Uterus (tissue), 4 donors: ENCODE measurements around the gene EIF3B. TPM values are rescaled to one million over a fixed set of nuclear protein-coding genes. Genes with fewer than 3 reads are reported as not detected.

ENCODE experiments used
- DNase-seq, 2 donors: peaks; one replicate each; pipeline ENCODE4 v3.0.0-alpha.2; 2019 to 2020
- H3K27ac ChIP-seq, 2 donors: fragments of 200-600 bp; sonication (generic); 1 replicate in 1 of 2; 2 replicates in 1 of 2; pipeline ENCODE4 v1.5.1; 2016 to 2018
- H3K27me3 ChIP-seq, 2 donors: fragments of 200-600 bp; sonication (generic); one replicate each; pipeline ENCODE4 v1.5.1; 2018 to 2019; ENCODE audit warnings: control low read depth in 1 of 2
- H3K36me3 ChIP-seq, 2 donors: fragments of 200-600 bp; sonication (generic); one replicate each; pipeline ENCODE4 v1.5.1; 2019; ENCODE audit warnings: control low read depth in 1 of 2
- H3K4me1 ChIP-seq, 2 donors: fragments of 200-600 bp; sonication (generic); one replicate each; pipeline ENCODE4 v1.5.1; 2018 to 2019; ENCODE audit warnings: control low read depth in 1 of 2
- H3K4me3 ChIP-seq, 2 donors: fragments of 200-600 bp; sonication (generic); 1 replicate in 1 of 2; 2 replicates in 1 of 2; pipeline ENCODE4 v1.5.1; 2018 to 2019; ENCODE audit warnings: mild to moderate bottlenecking in 1 of 2
- H3K9me3 ChIP-seq, 2 donors: fragments of 200-600 bp; sonication (generic); one replicate each; pipeline ENCODE4 v1.5.1; 2019; ENCODE audit warnings: control low read depth in 1 of 2
- CTCF ChIP-seq, 4 experiments: fragments of 200-600 bp in 2 of 4; fragments of 450-650 bp in 2 of 4; sonication (generic) in 2 of 4; IDR thresholded peaks; one replicate each; pipeline ENCODE4 v1.5.1; 2016 to 2019; ENCODE audit warnings: antibody characterized with exemption in 4 of 4, mild to moderate bottlenecking in 2 of 4, moderate library complexity in 1 of 4
- POLR2A ChIP-seq, 2 donors: fragments of 450-650 bp; IDR thresholded peaks; one replicate each; pipeline ENCODE4 v1.6.1; 2016; ENCODE audit warnings: antibody characterized with exemption in 2 of 2, mild to moderate bottlenecking in 1 of 2, moderate library complexity in 1 of 2
- intact Hi-C: fragments of 100-400 bp; cut with DNase I; formaldehyde crosslinking; loops from one replicate; pipeline ENCODE4 v1.15.1; 2023; ENCODE audit warnings: low total_unique reads
- total RNA-seq, 4 donors: library from RNA; depleted of rRNA in 3 of 4; stranded (reverse); fragments of >200 nt in 3 of 4; gene quantifications; one replicate each; pipeline versions ENCODE4 v1.1.0 to v1.2.4, GENCODE V29; 2014 to 2023
- donor health status: DM: yes; HTN: yes; CAD: no.

The EIF3B gene
- total RNA-seq, 4 donors from 2014 or later, result 67.6 to 155 (median 95.2) TPM

GRCh38 chr7:2350861-2351260, 3.8 kb upstream of the EIF3B start:
- no peak for DNase-seq
- Histone ChIP-seq H3K4me1 (no peaks in the 10 kb centered on the region), H3K36me3 (no peaks in the 10 kb centered on the region), H3K27ac (no peak overlapping the region), H3K4me3 (no peak overlapping the region), H3K9me3 (no peaks in the 10 kb centered on the region), H3K27me3 (no peaks in the 10 kb centered on the region)
- TF ChIP-seq POLR2A (IDR thresholded peaks at IDR 0.05), result no peak
- intact Hi-C loops, result loop anchor here (10.0 kb wide), 1 partner anchor 106 kb away; the partner anchor contains the start of genes MRM2 and NUDT1

GRCh38 chr7:2353113-2353935, 1.3 kb upstream of the EIF3B start:
- no peak for TF ChIP-seq POLR2A (IDR thresholded peaks at IDR 0.05)
- no peak for TF ChIP-seq CTCF (IDR thresholded peaks at IDR 0.05)
- no peaks in the 10 kb centered on the region for H3K9me3 ChIP-seq
- no peaks in the 10 kb centered on the region for H3K36me3 ChIP-seq
- no peak for DNase-seq
- H3K27me3 ChIP-seq, result no peaks in the 10 kb centered on the region
- H3K4me1 ChIP-seq, result peaks cover 6 to 14% of the 10 kb centered on the region in 2 donors
- peak overlapping the region; percentile 98 for H3K27ac ChIP-seq
- intact Hi-C loops, result loop anchor here (10.0 kb wide), 1 partner anchor 109 kb away; the partner anchor contains the start of genes MRM2 and NUDT1
- peak overlapping the region; percentile 97 to 99 for H3K4me3 ChIP-seq

GRCh38 chr7:2353936-2354185, 766 bp upstream of the EIF3B start:
- no peak for TF ChIP-seq CTCF (IDR thresholded peaks at IDR 0.05)
- TF ChIP-seq POLR2A (IDR thresholded peaks at IDR 0.05), result peak in 1 of 2 donors; percentile 28
- intact Hi-C loops, result loop anchor here (10.0 kb wide), 1 partner anchor 109 kb away; the partner anchor contains the start of genes MRM2 and NUDT1
- Histone ChIP-seq H3K9me3 (no peaks in the 10 kb centered on the region), H3K27ac (peak overlapping the region; percentile 98), H3K4me3 (peak overlapping the region; percentile 97 to 99), H3K27me3 (no peaks in the 10 kb centered on the region), H3K4me1 (peaks cover 6 to 19% of the 10 kb centered on the region in 2 donors), H3K36me3 (no peaks in the 10 kb centered on the region)
- DNase-seq, result peak; percentile 87 to 88

GRCh38 chr7:2354939-2355704, 495 bp downstream of the EIF3B start:
- Histone ChIP-seq H3K27ac (peak overlapping the region; percentile 43 to 98), H3K4me3 (peak overlapping the region; percentile 97 to 99), H3K36me3 (no peaks in the 10 kb centered on the region), H3K9me3 (no peaks in the 10 kb centered on the region), H3K4me1 (peaks cover 6 to 22% of the 10 kb centered on the region in 2 donors), H3K27me3 (no peaks in the 10 kb centered on the region)
- TF ChIP-seq POLR2A (IDR thresholded peaks at IDR 0.05), result no peak
- TF ChIP-seq CTCF (IDR thresholded peaks at IDR 0.05), result no peak
- DNase-seq, result no peak
- intact Hi-C loops, result loop anchor here (10.0 kb wide), 1 partner anchor 110 kb away; the partner anchor contains the start of genes MRM2 and NUDT1

GRCh38 chr7:2355705-2356008, 1.0 kb downstream of the EIF3B start:
- no peaks in the 10 kb centered on the region for H3K9me3 ChIP-seq
- no peaks in the 10 kb centered on the region for H3K27me3 ChIP-seq
- H3K27ac ChIP-seq, result peak overlapping the region in 1 of 2 donors; percentile 98
- DNase-seq, result no peak
- intact Hi-C loops, result loop anchor here (10.0 kb wide), 1 partner anchor 111 kb away; the partner anchor contains the start of genes MRM2 and NUDT1
- H3K36me3 ChIP-seq, result no peaks in the 10 kb centered on the region
- H3K4me3 ChIP-seq, result peak overlapping the region; percentile 97 to 99
- TF ChIP-seq POLR2A (IDR thresholded peaks at IDR 0.05), result no peak
- no peak for TF ChIP-seq CTCF (IDR thresholded peaks at IDR 0.05)
- H3K4me1 ChIP-seq, result peaks cover 6 to 22% of the 10 kb centered on the region in 2 donors
